IMR-90 (cell line): ENCODE measurements around the gene MAP1LC3A.

ENCODE experiments used
- BHLHE40 ChIP-seq: fragments of 150-350 bp; IDR thresholded peaks from 2 replicates; pipeline ENCODE4 v1.6.1; 2016; ENCODE audit warnings: mild to moderate bottlenecking, low read depth, low read length
- CEBPB ChIP-seq: IDR thresholded peaks from 2 replicates; pipeline ENCODE4 v1.6.1; 2012; ENCODE audit warnings: low read depth, low read length, improper control_type of control experiment
- FOS ChIP-seq: fragments of 150-350 bp; IDR thresholded peaks from 2 replicates; pipeline ENCODE4 v1.6.1; 2016; ENCODE audit warnings: low read depth, low read length
- MAZ ChIP-seq: IDR thresholded peaks from 2 replicates; pipeline ENCODE4 v1.6.1; 2012; ENCODE audit warnings: low read depth, mild to moderate bottlenecking, low read length, improper control_type of control experiment, moderate library complexity, borderline replicate concordance
- NFE2L2 ChIP-seq: fragments of 150-350 bp; IDR thresholded peaks from 2 replicates; pipeline ENCODE4 v1.6.1; 2016; ENCODE audit warnings: low read depth, mild to moderate bottlenecking, low read length
- POLR2A ChIP-seq: IDR thresholded peaks from 2 replicates; pipeline ENCODE4 v1.6.1; 2012; ENCODE audit warnings: mild to moderate bottlenecking, low read depth, low read length
- RAD21 ChIP-seq: IDR thresholded peaks from 2 replicates; pipeline ENCODE4 v1.6.1; 2012; ENCODE audit warnings: low read length, improper control_type of control experiment
- RFX5 ChIP-seq: IDR thresholded peaks from 2 replicates; pipeline ENCODE4 v1.8.0; 2012; ENCODE audit warnings: low read depth, mild to moderate bottlenecking, low read length, moderate library complexity
- SMC3 ChIP-seq: fragments of 150-350 bp; IDR thresholded peaks from 2 replicates; pipeline ENCODE4 v1.6.1; 2016; ENCODE audit warnings: low read depth, mild to moderate bottlenecking, antibody characterized with exemption, low read length, moderate library complexity
- TF ChIP-seq, protein P1 (sequence below): conservative IDR thresholded peaks from 2 replicates; pipeline ENCODE4 v1.5.1; 2012; ENCODE audit warnings: mild to moderate bottlenecking, low read depth, low read length, improper control_type of control experiment
- TF ChIP-seq, protein P2 (sequence below): fragments of 150-350 bp; IDR thresholded peaks from 2 replicates; pipeline ENCODE4 v1.6.1; 2017; ENCODE audit warnings: mild to moderate bottlenecking, antibody characterized with exemption, low read length, low read depth
- TF ChIP-seq, protein P3 (sequence below): fragments of 150-350 bp; IDR thresholded peaks from 2 replicates; pipeline ENCODE4 v1.6.1; 2016; ENCODE audit warnings: low read depth, mild to moderate bottlenecking, low read length, moderate library complexity, borderline replicate concordance

DNA sequence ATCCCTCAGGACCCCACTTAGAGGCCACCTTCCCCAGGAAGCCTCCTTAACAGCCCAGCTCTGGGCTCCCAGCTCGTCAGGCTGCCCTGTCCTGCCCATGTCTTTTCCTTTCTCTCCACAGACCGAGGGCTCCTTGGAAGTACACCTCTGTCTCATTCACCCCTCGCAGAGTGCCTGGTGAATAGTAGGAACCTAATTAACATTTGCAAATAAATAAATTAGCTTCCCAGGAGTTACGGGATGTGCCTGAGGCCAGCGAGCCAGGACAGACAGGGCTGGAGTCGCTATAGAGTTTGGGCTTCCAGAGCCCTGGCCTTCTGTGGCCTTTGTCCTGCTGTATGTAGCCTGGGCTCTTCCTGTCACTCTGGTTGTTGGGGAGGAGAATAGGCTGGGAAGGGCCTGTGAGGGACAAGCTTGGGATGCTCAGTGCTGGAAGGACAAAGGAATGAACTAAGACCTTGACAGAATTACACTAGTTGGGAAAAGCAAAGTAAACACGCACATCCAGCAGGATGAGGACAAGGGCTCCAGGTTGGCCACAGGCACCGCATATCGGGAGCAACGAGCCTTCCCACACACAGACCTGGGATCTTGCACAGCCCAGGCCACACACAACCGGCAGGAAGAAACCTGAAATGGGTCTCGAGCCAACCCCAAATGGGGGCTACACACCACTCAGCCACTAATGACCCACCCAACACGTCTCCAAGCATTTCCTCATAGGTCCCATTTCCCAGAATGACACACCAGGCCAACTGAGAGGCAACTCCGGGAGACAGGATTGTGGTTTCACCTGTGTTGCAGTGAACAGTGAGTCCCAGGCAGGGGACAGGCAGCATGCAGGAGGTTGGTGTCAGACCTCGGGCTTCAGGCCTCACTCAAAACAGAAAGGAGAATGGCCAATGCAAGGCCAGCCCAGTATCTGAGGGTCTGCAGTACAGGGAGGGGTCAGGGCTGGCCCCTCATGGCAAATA, 9.7 kb downstream of the MAP1LC3A start:
- no peak for TF ChIP-seq RAD21
- TF ChIP-seq POLR2A: no peak
- TF ChIP-seq, protein P1, sequence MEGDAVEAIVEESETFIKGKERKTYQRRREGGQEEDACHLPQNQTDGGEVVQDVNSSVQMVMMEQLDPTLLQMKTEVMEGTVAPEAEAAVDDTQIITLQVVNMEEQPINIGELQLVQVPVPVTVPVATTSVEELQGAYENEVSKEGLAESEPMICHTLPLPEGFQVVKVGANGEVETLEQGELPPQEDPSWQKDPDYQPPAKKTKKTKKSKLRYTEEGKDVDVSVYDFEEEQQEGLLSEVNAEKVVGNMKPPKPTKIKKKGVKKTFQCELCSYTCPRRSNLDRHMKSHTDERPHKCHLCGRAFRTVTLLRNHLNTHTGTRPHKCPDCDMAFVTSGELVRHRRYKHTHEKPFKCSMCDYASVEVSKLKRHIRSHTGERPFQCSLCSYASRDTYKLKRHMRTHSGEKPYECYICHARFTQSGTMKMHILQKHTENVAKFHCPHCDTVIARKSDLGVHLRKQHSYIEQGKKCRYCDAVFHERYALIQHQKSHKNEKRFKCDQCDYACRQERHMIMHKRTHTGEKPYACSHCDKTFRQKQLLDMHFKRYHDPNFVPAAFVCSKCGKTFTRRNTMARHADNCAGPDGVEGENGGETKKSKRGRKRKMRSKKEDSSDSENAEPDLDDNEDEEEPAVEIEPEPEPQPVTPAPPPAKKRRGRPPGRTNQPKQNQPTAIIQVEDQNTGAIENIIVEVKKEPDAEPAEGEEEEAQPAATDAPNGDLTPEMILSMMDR: no peak
- no peak for TF ChIP-seq SMC3
- TF ChIP-seq, protein P2, sequence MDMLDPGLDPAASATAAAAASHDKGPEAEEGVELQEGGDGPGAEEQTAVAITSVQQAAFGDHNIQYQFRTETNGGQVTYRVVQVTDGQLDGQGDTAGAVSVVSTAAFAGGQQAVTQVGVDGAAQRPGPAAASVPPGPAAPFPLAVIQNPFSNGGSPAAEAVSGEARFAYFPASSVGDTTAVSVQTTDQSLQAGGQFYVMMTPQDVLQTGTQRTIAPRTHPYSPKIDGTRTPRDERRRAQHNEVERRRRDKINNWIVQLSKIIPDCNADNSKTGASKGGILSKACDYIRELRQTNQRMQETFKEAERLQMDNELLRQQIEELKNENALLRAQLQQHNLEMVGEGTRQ: no peak
- TF ChIP-seq RFX5: no peak
- no peak for TF ChIP-seq BHLHE40
- no peak for TF ChIP-seq FOS
- TF ChIP-seq, protein P3, sequence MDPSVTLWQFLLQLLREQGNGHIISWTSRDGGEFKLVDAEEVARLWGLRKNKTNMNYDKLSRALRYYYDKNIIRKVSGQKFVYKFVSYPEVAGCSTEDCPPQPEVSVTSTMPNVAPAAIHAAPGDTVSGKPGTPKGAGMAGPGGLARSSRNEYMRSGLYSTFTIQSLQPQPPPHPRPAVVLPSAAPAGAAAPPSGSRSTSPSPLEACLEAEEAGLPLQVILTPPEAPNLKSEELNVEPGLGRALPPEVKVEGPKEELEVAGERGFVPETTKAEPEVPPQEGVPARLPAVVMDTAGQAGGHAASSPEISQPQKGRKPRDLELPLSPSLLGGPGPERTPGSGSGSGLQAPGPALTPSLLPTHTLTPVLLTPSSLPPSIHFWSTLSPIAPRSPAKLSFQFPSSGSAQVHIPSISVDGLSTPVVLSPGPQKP: no peak
- no peak for TF ChIP-seq CEBPB
- no peak for TF ChIP-seq NFE2L2
- no peak for TF ChIP-seq MAZ
